K562 (cell line): ENCODE measurements around the gene ZP1. TPM values are rescaled to one million over a fixed set of nuclear protein-coding genes. Genes with fewer than 3 reads are reported as not detected.

ENCODE experiments used
- BHLHE40 ChIP-seq: IDR thresholded peaks from 2 replicates; pipeline ENCODE4 v1.6.1; 2011; ENCODE audit warnings: low read length, improper control_type of control experiment
- MAFK ChIP-seq: IDR thresholded peaks from 2 replicates; pipeline ENCODE4 v1.6.1; 2011; ENCODE audit warnings: low read length, improper control_type of control experiment
- MTF1 ChIP-seq: fragments of 250-450 bp; sonication (Bioruptor Pico); IDR thresholded peaks from 2 replicates; pipeline ENCODE4 v1.9.0; 2021; ENCODE audit warnings: moderate library complexity, mild to moderate bottlenecking, inconsistent platforms, borderline replicate concordance
- NRF1 ChIP-seq, 2 experiments: fragments of 450-650 bp; IDR thresholded peaks in 1 of 2; conservative IDR thresholded peaks in 1 of 2; 2 replicates each; pipeline ENCODE4 v1.6.1; 2014; ENCODE audit warnings: mild to moderate bottlenecking in 2 of 2
- POLR2A ChIP-seq: fragments of 450-650 bp; conservative IDR thresholded peaks from 2 replicates; pipeline ENCODE4 v1.6.1; 2016
- POLR2AphosphoS5 ChIP-seq: IDR thresholded peaks from 2 replicates; pipeline ENCODE4 v1.6.1; 2011; ENCODE audit warnings: mild to moderate bottlenecking, low read depth, low read length, moderate library complexity; ENCODE audit not compliant: control insufficient read depth, insufficient read depth
- PRPF4 ChIP-seq: fragments of 200-400 bp; formaldehyde crosslinking; IDR thresholded peaks from one replicate; pipeline ENCODE4 v1.6.1; 2017; ENCODE audit warnings: low read length, low read depth, mild to moderate bottlenecking; ENCODE audit not compliant: insufficient read depth, poor library complexity, severe bottlenecking
- RNF2 ChIP-seq: sonication (generic); IDR thresholded peaks from 2 replicates; pipeline ENCODE4 v1.6.1; 2016
- SP1 ChIP-seq: sonication (generic); formaldehyde crosslinking; IDR thresholded peaks from 2 replicates; pipeline ENCODE4 v1.8.1; 2022; ENCODE audit warnings: mild to moderate bottlenecking, missing genetic modification reagents
- TCFL5 ChIP-seq: fragments of 250-450 bp; sonication (Bioruptor Pico); conservative IDR thresholded peaks from 2 replicates; pipeline ENCODE4 v1.6.1; 2021; ENCODE audit warnings: mild to moderate bottlenecking, moderate library complexity, matching md5 sums
- ZSCAN29 ChIP-seq: fragments of 450-650 bp; IDR thresholded peaks from 2 replicates; pipeline ENCODE4 v1.6.1; 2017
- polyA plus RNA-seq, 8 experiments: library from polyadenylated mRNA; depleted of rRNA in 4 of 8; stranded (reverse) in 5 of 8; unstranded in 3 of 8; fragments of >200 nt; fragmentation: Nextera tagmentation in 2 of 8; fragmentation: Illumina TruSeq in 1 of 8; extraction: Ambion mirVana in 2 of 8; extraction: Trizol in 1 of 8; gene quantifications; 2 replicates each; pipeline versions ENCODE4 v1.2.1 to v1.2.3, GENCODE V29; 2011 to 2014; ENCODE audit warnings: inconsistent platforms in 1 of 8, missing spikeins in 1 of 8
- total RNA-seq, 7 experiments: library from RNA; depleted of rRNA in 6 of 7; stranded (reverse); fragments of >200 nt in 6 of 7; fragmentation: Illumina TruSeq in 2 of 7; extraction: Trizol in 2 of 7; gene quantifications; 2 replicates each; pipeline versions ENCODE4 v1.2.1 to v1.2.3, GENCODE V29; 2011 to 2021; ENCODE audit warnings: low replicate concordance in 1 of 7
- TF ChIP-seq, protein P1 (sequence below): fragments of 200-800 bp; sonication (Bioruptor generic); IDR thresholded peaks from 2 replicates; pipeline ENCODE4 v1.6.1; 2016; ENCODE audit warnings: missing genetic modification characterization, missing compliant biosample characterization
- TF ChIP-seq, protein P2 (sequence below): fragments of 450-650 bp; IDR thresholded peaks from 2 replicates; pipeline ENCODE4 v1.7.1; 2018; ENCODE audit warnings: mild to moderate bottlenecking, low read depth; ENCODE audit not compliant: partially characterized antibody
- TF ChIP-seq, protein P3 (sequence below): sonication (generic); formaldehyde crosslinking; IDR thresholded peaks from 2 replicates; pipeline ENCODE4 v1.8.1; 2023; ENCODE audit warnings: mild to moderate bottlenecking, missing genetic modification reagents
- TF ChIP-seq, protein P4 (sequence below): sonication (generic); formaldehyde crosslinking; IDR thresholded peaks from 2 replicates; pipeline ENCODE4 v1.9.0; 2022; ENCODE audit warnings: mild to moderate bottlenecking, missing genetic modification reagents

ZP1 gene
- total and polyA plus RNA-seq, 9 of the 15 experiments (the other 6 are each of a cell fraction or from before 2014, with no cell fraction given): 0.11 to 0.15 TPM; not detected in 7

DNA sequence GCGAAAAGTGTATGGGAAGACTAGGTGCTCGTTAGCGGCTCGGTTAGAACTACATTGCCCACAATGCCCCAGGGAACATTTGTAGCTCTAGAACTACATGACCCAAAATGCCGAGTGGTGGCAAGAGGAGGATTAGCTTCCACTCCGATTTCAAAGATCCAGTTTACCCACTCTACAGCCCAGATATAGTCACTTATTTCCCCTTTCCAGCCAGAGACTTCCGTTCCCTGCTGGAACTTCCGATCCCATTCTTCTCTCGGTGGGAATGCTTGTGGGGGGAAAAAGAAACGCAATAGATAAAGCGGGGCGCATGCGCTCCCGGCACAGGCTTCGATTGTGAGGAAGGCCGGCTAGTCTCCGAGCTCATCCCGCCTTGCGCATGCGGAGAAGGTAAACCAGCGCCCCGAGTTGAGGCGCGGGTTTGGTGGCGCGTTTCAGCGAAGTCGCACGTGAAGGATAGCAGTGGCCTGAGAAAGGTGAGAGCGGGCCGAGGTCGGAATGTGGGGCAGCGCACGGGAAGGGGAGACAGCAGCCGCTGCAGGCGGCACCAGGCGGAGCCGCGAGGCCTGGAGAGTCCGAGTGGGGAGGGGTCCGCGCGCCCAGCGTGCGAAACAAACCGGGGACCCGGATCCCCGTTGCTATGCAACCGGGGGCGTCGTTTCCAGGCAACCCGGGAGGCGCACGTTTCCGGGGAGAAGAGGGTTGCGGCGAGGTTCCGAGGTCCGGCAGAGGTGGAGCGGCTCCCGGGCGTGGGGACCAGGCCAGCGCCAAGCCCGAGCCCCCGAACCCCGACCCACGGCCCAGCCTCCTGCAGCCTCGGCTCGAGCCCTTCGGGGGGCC is 46.7 kb downstream of the ZP1 start, which contains the start of gene TMEM109 (continued):
- TF ChIP-seq, protein P1, sequence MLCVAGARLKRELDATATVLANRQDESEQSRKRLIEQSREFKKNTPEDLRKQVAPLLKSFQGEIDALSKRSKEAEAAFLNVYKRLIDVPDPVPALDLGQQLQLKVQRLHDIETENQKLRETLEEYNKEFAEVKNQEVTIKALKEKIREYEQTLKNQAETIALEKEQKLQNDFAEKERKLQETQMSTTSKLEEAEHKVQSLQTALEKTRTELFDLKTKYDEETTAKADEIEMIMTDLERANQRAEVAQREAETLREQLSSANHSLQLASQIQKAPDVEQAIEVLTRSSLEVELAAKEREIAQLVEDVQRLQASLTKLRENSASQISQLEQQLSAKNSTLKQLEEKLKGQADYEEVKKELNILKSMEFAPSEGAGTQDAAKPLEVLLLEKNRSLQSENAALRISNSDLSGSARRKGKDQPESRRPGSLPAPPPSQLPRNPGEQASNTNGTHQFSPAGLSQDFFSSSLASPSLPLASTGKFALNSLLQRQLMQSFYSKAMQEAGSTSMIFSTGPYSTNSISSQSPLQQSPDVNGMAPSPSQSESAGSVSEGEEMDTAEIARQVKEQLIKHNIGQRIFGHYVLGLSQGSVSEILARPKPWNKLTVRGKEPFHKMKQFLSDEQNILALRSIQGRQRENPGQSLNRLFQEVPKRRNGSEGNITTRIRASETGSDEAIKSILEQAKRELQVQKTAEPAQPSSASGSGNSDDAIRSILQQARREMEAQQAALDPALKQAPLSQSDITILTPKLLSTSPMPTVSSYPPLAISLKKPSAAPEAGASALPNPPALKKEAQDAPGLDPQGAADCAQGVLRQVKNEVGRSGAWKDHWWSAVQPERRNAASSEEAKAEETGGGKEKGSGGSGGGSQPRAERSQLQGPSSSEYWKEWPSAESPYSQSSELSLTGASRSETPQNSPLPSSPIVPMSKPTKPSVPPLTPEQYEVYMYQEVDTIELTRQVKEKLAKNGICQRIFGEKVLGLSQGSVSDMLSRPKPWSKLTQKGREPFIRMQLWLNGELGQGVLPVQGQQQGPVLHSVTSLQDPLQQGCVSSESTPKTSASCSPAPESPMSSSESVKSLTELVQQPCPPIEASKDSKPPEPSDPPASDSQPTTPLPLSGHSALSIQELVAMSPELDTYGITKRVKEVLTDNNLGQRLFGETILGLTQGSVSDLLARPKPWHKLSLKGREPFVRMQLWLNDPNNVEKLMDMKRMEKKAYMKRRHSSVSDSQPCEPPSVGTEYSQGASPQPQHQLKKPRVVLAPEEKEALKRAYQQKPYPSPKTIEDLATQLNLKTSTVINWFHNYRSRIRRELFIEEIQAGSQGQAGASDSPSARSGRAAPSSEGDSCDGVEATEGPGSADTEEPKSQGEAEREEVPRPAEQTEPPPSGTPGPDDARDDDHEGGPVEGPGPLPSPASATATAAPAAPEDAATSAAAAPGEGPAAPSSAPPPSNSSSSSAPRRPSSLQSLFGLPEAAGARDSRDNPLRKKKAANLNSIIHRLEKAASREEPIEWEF: no peak
- TF ChIP-seq RNF2 (peak; percentile 70), MTF1 (CRISPR knock-in tag) (no peak), TCFL5 (CRISPR knock-in tag) (no peak), PRPF4 (no peak), BHLHE40 (peak; percentile 88), POLR2A (peak; percentile 76), POLR2AphosphoS5 (0 out of 2 replicates have a peak, but pooled peaks have one; percentile 33), MAFK (no peak), ZSCAN29 (no peak), NRF1 (conservative IDR thresholded peaks at IDR 0.05 in 1 of 2, IDR thresholded peaks at IDR 0.05 in 1 of 2) (peak; percentile 99), SP1 (CRISPR knock-in tag) (0 out of 2 replicates have a peak, but pooled peaks have one; percentile 38)
- TF ChIP-seq, protein P2, sequence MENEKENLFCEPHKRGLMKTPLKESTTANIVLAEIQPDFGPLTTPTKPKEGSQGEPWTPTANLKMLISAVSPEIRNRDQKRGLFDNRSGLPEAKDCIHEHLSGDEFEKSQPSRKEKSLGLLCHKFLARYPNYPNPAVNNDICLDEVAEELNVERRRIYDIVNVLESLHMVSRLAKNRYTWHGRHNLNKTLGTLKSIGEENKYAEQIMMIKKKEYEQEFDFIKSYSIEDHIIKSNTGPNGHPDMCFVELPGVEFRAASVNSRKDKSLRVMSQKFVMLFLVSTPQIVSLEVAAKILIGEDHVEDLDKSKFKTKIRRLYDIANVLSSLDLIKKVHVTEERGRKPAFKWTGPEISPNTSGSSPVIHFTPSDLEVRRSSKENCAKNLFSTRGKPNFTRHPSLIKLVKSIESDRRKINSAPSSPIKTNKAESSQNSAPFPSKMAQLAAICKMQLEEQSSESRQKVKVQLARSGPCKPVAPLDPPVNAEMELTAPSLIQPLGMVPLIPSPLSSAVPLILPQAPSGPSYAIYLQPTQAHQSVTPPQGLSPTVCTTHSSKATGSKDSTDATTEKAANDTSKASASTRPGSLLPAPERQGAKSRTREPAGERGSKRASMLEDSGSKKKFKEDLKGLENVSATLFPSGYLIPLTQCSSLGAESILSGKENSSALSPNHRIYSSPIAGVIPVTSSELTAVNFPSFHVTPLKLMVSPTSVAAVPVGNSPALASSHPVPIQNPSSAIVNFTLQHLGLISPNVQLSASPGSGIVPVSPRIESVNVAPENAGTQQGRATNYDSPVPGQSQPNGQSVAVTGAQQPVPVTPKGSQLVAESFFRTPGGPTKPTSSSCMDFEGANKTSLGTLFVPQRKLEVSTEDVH: no peak
- TF ChIP-seq, protein P3, sequence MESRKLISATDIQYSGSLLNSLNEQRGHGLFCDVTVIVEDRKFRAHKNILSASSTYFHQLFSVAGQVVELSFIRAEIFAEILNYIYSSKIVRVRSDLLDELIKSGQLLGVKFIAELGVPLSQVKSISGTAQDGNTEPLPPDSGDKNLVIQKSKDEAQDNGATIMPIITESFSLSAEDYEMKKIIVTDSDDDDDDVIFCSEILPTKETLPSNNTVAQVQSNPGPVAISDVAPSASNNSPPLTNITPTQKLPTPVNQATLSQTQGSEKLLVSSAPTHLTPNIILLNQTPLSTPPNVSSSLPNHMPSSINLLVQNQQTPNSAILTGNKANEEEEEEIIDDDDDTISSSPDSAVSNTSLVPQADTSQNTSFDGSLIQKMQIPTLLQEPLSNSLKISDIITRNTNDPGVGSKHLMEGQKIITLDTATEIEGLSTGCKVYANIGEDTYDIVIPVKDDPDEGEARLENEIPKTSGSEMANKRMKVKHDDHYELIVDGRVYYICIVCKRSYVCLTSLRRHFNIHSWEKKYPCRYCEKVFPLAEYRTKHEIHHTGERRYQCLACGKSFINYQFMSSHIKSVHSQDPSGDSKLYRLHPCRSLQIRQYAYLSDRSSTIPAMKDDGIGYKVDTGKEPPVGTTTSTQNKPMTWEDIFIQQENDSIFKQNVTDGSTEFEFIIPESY (CRISPR knock-in tag): no peak; the same call in 1 of the 2 replicates
- TF ChIP-seq, protein P4, sequence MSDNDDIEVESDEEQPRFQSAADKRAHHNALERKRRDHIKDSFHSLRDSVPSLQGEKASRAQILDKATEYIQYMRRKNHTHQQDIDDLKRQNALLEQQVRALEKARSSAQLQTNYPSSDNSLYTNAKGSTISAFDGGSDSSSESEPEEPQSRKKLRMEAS (CRISPR knock-in tag): peak; percentile 84
